ENCODE results near the gene SOSTDC1. TPM values are rescaled to one million over a fixed set of nuclear protein-coding genes. Genes with fewer than 3 reads are reported as not detected.

SOSTDC1 gene
- polyA plus RNA-seq, 1 donor from 2014 or later, result 0.52 TPM

DNA sequence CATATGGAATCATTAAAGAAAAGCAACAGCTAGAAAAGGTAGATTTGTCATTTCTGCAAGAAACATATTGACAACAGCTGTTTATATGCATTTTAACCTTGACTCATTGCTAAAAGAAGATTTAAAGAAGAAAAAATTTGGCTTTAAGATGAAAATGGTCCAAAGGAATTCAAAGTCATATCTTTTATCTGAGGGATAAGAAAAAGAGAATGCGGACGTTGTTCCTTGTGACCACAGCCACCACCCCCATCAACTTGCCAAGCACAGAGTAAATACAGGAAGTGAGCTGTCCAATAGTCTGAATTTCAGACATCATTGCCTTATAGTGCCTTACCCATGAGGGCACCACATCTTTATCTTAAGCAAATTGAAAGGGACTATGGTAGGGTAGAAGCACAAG, 36.9 kb downstream of the SOSTDC1 start:
- H3K4me2 ChIP-seq (ENCODE audit: low read length), result no peak overlapping the region
- no peak overlapping the region for H3K9ac ChIP-seq (ENCODE audit: low read length)
- H3K27ac ChIP-seq (ENCODE audit: low read length), result no peak overlapping the region
- H3K27me3 ChIP-seq (ENCODE audit: insufficient read depth, low read depth, low read length), result no peaks in the 10 kb centered on the region
- H2AFZ ChIP-seq (ENCODE audit: low read depth, low read length), result no peak overlapping the region
- no peak for TF ChIP-seq SMC3 (conservative IDR thresholded peaks at IDR 0.05; ENCODE audit: poor library complexity)
- TF ChIP-seq, protein P1, sequence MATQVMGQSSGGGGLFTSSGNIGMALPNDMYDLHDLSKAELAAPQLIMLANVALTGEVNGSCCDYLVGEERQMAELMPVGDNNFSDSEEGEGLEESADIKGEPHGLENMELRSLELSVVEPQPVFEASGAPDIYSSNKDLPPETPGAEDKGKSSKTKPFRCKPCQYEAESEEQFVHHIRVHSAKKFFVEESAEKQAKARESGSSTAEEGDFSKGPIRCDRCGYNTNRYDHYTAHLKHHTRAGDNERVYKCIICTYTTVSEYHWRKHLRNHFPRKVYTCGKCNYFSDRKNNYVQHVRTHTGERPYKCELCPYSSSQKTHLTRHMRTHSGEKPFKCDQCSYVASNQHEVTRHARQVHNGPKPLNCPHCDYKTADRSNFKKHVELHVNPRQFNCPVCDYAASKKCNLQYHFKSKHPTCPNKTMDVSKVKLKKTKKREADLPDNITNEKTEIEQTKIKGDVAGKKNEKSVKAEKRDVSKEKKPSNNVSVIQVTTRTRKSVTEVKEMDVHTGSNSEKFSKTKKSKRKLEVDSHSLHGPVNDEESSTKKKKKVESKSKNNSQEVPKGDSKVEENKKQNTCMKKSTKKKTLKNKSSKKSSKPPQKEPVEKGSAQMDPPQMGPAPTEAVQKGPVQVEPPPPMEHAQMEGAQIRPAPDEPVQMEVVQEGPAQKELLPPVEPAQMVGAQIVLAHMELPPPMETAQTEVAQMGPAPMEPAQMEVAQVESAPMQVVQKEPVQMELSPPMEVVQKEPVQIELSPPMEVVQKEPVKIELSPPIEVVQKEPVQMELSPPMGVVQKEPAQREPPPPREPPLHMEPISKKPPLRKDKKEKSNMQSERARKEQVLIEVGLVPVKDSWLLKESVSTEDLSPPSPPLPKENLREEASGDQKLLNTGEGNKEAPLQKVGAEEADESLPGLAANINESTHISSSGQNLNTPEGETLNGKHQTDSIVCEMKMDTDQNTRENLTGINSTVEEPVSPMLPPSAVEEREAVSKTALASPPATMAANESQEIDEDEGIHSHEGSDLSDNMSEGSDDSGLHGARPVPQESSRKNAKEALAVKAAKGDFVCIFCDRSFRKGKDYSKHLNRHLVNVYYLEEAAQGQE (IDR thresholded peaks at IDR 0.05; ENCODE audit: borderline replicate concordance), result no peak
- TF ChIP-seq MXI1 (conservative IDR thresholded peaks at IDR 0.05; ENCODE audit: poor library complexity, severe bottlenecking), result no peak
- no peak for TF ChIP-seq TAF1 (IDR thresholded peaks at IDR 0.05; ENCODE audit: low read depth)
- TF ChIP-seq, protein P2, sequence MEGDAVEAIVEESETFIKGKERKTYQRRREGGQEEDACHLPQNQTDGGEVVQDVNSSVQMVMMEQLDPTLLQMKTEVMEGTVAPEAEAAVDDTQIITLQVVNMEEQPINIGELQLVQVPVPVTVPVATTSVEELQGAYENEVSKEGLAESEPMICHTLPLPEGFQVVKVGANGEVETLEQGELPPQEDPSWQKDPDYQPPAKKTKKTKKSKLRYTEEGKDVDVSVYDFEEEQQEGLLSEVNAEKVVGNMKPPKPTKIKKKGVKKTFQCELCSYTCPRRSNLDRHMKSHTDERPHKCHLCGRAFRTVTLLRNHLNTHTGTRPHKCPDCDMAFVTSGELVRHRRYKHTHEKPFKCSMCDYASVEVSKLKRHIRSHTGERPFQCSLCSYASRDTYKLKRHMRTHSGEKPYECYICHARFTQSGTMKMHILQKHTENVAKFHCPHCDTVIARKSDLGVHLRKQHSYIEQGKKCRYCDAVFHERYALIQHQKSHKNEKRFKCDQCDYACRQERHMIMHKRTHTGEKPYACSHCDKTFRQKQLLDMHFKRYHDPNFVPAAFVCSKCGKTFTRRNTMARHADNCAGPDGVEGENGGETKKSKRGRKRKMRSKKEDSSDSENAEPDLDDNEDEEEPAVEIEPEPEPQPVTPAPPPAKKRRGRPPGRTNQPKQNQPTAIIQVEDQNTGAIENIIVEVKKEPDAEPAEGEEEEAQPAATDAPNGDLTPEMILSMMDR (IDR thresholded peaks at IDR 0.05; ENCODE audit: poor library complexity, severe bottlenecking), result no peak
- TF ChIP-seq EZH2 (IDR thresholded peaks at IDR 0.05; ENCODE audit: borderline replicate concordance, insufficient read depth, low read length, poor library complexity, severe bottlenecking), result no peak
- no peak for TF ChIP-seq EP300 (conservative IDR thresholded peaks at IDR 0.05; ENCODE audit: poor library complexity, severe bottlenecking)
- TF ChIP-seq POLR2AphosphoS5 (IDR thresholded peaks at IDR 0.05), result no peak
- no peak for TF ChIP-seq RAD21 (conservative IDR thresholded peaks at IDR 0.05)
- no peaks in the 10 kb centered on the region for H3K9me2 ChIP-seq (ENCODE audit: insufficient read depth, low read length)
- H3F3A ChIP-seq (ENCODE audit: insufficient read depth, low read length, poor library complexity, severe bottlenecking), result no peaks in the 10 kb centered on the region
- H3K4me3 ChIP-seq (ENCODE audit: low read length), result no peak overlapping the region
- no peaks in the 10 kb centered on the region for H3K79me2 ChIP-seq (replicated peaks; ENCODE audit: insufficient read depth, low read length)
- H3K9me3 ChIP-seq (ENCODE audit: low read length), result no peaks in the 10 kb centered on the region
- no peaks in the 10 kb centered on the region for H4K20me1 ChIP-seq (ENCODE audit: insufficient read depth)
- no peaks in the 10 kb centered on the region for H3K36me3 ChIP-seq (ENCODE audit: insufficient read depth, low read length)

DNA sequence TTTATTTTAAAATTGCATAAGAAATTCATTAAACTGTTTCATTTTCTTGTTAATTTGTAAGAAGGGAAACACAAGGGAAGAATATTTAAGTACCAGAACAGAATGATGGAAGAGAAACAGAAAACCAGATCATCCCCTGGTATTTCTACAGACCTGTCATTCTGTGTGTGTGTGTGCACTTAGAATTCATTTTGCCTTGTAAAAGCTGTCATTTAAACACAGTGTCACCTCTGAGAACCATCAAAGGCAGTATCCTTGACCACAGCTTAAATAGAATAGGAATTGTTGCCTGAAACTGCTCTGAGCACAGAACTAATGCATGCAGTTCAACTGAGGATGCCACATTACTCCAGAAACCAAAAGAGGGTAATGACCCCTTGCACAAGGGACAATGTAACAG, 37.4 kb downstream of the SOSTDC1 start:
- H3K4me3 ChIP-seq (ENCODE audit: low read length), result no peak overlapping the region
- no peaks in the 10 kb centered on the region for H3K9me3 ChIP-seq (ENCODE audit: low read length)
- H3K4me2 ChIP-seq (ENCODE audit: low read length), result no peak overlapping the region
- TF ChIP-seq TAF1 (IDR thresholded peaks at IDR 0.05; ENCODE audit: low read depth) (no peak), SMC3 (conservative IDR thresholded peaks at IDR 0.05; ENCODE audit: poor library complexity) (no peak), MXI1 (conservative IDR thresholded peaks at IDR 0.05; ENCODE audit: poor library complexity, severe bottlenecking) (no peak), EP300 (conservative IDR thresholded peaks at IDR 0.05; ENCODE audit: poor library complexity, severe bottlenecking) (peak; percentile 53), RAD21 (conservative IDR thresholded peaks at IDR 0.05) (no peak), EZH2 (IDR thresholded peaks at IDR 0.05; ENCODE audit: borderline replicate concordance, insufficient read depth, low read length, poor library complexity, severe bottlenecking) (no peak), POLR2AphosphoS5 (IDR thresholded peaks at IDR 0.05) (peak; percentile 75)
- TF ChIP-seq, protein P1 (IDR thresholded peaks at IDR 0.05; ENCODE audit: borderline replicate concordance), result no peak
- TF ChIP-seq, protein P2 (IDR thresholded peaks at IDR 0.05; ENCODE audit: poor library complexity, severe bottlenecking), result no peak
- H3K79me2 ChIP-seq (replicated peaks; ENCODE audit: insufficient read depth, low read length), result no peaks in the 10 kb centered on the region
- H4K20me1 ChIP-seq (ENCODE audit: insufficient read depth), result no peaks in the 10 kb centered on the region
- H2AFZ ChIP-seq (ENCODE audit: low read depth, low read length), result no peak overlapping the region
- H3K27ac ChIP-seq (ENCODE audit: low read length), result no peak overlapping the region
- no peaks in the 10 kb centered on the region for H3K36me3 ChIP-seq (ENCODE audit: insufficient read depth, low read length)
- H3K9ac ChIP-seq (ENCODE audit: low read length), result no peak overlapping the region
- no peaks in the 10 kb centered on the region for H3F3A ChIP-seq (ENCODE audit: insufficient read depth, low read length, poor library complexity, severe bottlenecking)
- H3K27me3 ChIP-seq (ENCODE audit: insufficient read depth, low read depth, low read length), result no peaks in the 10 kb centered on the region
- no peaks in the 10 kb centered on the region for H3K9me2 ChIP-seq (ENCODE audit: insufficient read depth, low read length)
